ENCODE results near the gene VIT. TPM values are rescaled to one million over a fixed set of nuclear protein-coding genes. Genes with fewer than 3 reads are reported as not detected.

VIT gene
- total RNA-seq, 1 experiment from 2014 or later: not detected

DNA sequence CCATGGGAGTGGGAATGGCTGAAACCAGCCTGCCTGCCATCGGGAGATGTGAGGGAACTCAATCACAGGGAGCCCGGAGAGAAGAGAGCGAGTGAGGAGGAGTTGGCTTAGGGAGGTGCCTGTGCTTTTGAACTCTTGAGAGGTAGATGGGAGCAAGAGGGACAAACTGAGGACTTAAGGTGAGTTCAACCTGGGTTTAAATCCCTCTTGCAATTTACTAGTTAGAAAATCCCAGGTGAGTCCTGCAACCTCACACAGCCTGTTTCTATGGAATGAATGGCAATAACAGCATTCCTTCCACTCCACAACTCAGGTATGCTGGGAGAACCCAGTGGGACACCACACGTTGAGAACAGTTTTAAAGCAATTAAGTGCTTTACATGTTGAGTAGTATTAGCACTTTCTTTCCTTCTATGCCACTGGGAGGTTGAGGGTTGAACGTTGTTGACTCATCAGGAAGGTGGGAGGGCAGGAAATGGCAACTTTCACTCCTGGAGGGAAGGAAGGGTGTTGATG lies 57.3 kb downstream of the VIT start:
- Histone ChIP-seq H3K9ac (ENCODE audit: low read length) (no peak overlapping the region), H3F3A (ENCODE audit: low read length, unreplicated experiment) (no peaks in the 10 kb centered on the region), H3K9me3 (ENCODE audit: low read length) (no peaks in the 10 kb centered on the region), H3K4me1 (ENCODE audit: insufficient read depth, low read length) (no peaks in the 10 kb centered on the region), H3K79me2 (ENCODE audit: low read length) (no peaks in the 10 kb centered on the region), H3K9me2 (replicated peaks; ENCODE audit: low read length) (no peaks in the 10 kb centered on the region), H2AFZ (ENCODE audit: low read length) (0 out of 2 replicates have a peak overlapping the region, but pooled peaks have one; percentile 24), H3K36me3 (ENCODE audit: low read depth, low read length) (no peaks in the 10 kb centered on the region), H3K27me3 (ENCODE audit: low read length) (peaks cover 24% of the 10 kb centered on the region; the same call in 1 of the 2 replicates), H4K20me1 (ENCODE audit: low read length) (no peaks in the 10 kb centered on the region), H3K4me3 (ENCODE audit: low read length) (no peak overlapping the region), H3K4me2 (ENCODE audit: low read length) (no peak overlapping the region), H3K27ac (ENCODE audit: low read length) (no peak overlapping the region)
- DNase-seq (no peak), ATAC-seq (no peak)
- intact Hi-C loops (cut with micrococcal nuclease): no loop called here
- no peak for TF ChIP-seq EZH2 (IDR thresholded peaks at IDR 0.05; ENCODE audit: low read length, unreplicated experiment)
- TF ChIP-seq, protein P1, sequence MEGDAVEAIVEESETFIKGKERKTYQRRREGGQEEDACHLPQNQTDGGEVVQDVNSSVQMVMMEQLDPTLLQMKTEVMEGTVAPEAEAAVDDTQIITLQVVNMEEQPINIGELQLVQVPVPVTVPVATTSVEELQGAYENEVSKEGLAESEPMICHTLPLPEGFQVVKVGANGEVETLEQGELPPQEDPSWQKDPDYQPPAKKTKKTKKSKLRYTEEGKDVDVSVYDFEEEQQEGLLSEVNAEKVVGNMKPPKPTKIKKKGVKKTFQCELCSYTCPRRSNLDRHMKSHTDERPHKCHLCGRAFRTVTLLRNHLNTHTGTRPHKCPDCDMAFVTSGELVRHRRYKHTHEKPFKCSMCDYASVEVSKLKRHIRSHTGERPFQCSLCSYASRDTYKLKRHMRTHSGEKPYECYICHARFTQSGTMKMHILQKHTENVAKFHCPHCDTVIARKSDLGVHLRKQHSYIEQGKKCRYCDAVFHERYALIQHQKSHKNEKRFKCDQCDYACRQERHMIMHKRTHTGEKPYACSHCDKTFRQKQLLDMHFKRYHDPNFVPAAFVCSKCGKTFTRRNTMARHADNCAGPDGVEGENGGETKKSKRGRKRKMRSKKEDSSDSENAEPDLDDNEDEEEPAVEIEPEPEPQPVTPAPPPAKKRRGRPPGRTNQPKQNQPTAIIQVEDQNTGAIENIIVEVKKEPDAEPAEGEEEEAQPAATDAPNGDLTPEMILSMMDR (conservative IDR thresholded peaks at IDR 0.05; ENCODE audit: low read depth, low read length): no peak
- TF ChIP-seq EZH2phosphoT487 (IDR thresholded peaks at IDR 0.05; ENCODE audit: borderline replicate concordance, low read length): no peak
- no TSS peak for BruUV-seq (replicated peaks)
- ChIA-PET POLR2A (ENCODE audit: unreplicated experiment) (no interaction called here), CTCF (no interaction called here)

DNA sequence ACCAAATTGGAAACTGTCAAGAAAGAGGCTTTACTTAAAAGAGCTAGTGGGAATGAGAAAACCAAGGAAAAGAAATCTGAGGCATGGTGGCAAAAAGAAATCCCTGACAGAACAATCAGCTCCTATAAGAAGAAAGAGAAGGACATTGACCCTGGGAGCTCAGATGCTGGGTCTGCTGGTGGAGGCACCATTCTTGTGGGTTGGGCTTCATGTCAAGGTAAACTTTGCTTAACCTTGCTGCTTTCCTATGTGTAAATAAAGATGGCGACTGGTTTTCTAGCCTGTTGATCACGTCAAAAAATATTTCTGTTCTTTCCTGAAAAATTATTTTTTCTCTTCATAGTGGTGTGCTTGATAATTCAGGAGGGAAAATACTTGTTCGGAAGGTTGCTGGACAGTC lies 58.1 kb downstream of the VIT start:
- H3K36me3 ChIP-seq (ENCODE audit: low read depth, low read length): no peaks in the 10 kb centered on the region
- H2AFZ ChIP-seq (ENCODE audit: low read length): no peak overlapping the region
- H3K4me3 ChIP-seq (ENCODE audit: low read length): no peak overlapping the region
- H3K79me2 ChIP-seq (ENCODE audit: low read length): no peaks in the 10 kb centered on the region
- H3K4me1 ChIP-seq (ENCODE audit: insufficient read depth, low read length): no peaks in the 10 kb centered on the region
- H3K9ac ChIP-seq (ENCODE audit: low read length): no peak overlapping the region
- H3K27me3 ChIP-seq (ENCODE audit: low read length): peaks cover 17% of the 10 kb centered on the region; the same call in 1 of the 2 replicates
- no peak overlapping the region for H3K4me2 ChIP-seq (ENCODE audit: low read length)
- no peaks in the 10 kb centered on the region for H3K9me2 ChIP-seq (replicated peaks; ENCODE audit: low read length)
- no peaks in the 10 kb centered on the region for H3K9me3 ChIP-seq (ENCODE audit: low read length)
- no peaks in the 10 kb centered on the region for H4K20me1 ChIP-seq (ENCODE audit: low read length)
- no peaks in the 10 kb centered on the region for H3F3A ChIP-seq (ENCODE audit: low read length, unreplicated experiment)
- BruUV-seq (replicated peaks): no TSS peak
- ATAC-seq (no peak), DNase-seq (no peak)
- no peak for TF ChIP-seq EZH2 (IDR thresholded peaks at IDR 0.05; ENCODE audit: low read length, unreplicated experiment)
- TF ChIP-seq, protein P1 (conservative IDR thresholded peaks at IDR 0.05; ENCODE audit: low read depth, low read length): no peak
- no peak for TF ChIP-seq EZH2phosphoT487 (IDR thresholded peaks at IDR 0.05; ENCODE audit: borderline replicate concordance, low read length)
- CTCF ChIA-PET: no interaction called here
- no peak overlapping the region for H3K27ac ChIP-seq (ENCODE audit: low read length)
- POLR2A ChIA-PET (ENCODE audit: unreplicated experiment): no interaction called here
- intact Hi-C loops (cut with micrococcal nuclease): no loop called here

DNA sequence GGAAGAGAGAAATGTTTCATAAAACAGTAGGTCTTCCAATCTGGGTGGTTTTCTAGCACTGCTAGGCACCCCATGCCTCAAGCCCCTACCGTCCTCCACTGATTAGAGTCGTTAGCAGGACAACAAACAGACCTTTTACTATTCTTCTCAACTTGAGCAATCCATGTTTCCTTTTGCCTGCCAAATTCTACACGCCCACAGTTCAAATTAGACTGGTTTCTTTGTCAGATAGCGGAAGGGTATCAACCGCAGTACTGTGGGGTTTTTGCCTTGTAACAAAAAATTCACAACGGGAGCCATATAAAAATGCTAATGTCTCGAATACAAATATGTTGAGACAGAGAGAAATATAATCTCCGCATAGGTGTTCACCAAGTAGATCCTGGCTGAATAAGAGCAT lies 59.9 kb downstream of the VIT start:
- CTCF ChIA-PET: no interaction called here
- POLR2A ChIA-PET (ENCODE audit: unreplicated experiment): no interaction called here
- no peak overlapping the region for H2AFZ ChIP-seq (ENCODE audit: low read length)
- H3K36me3 ChIP-seq (ENCODE audit: low read depth, low read length): no peaks in the 10 kb centered on the region
- no TSS peak for BruUV-seq (replicated peaks)
- DNase-seq (no peak), ATAC-seq (no peak)
- no peaks in the 10 kb centered on the region for H3K9me3 ChIP-seq (ENCODE audit: low read length)
- H3K9ac ChIP-seq (ENCODE audit: low read length): no peak overlapping the region
- no peaks in the 10 kb centered on the region for H4K20me1 ChIP-seq (ENCODE audit: low read length)
- no peak overlapping the region for H3K4me2 ChIP-seq (ENCODE audit: low read length)
- H3K27ac ChIP-seq (ENCODE audit: low read length): no peak overlapping the region
- H3K4me1 ChIP-seq (ENCODE audit: insufficient read depth, low read length): no peaks in the 10 kb centered on the region
- no peak for TF ChIP-seq EZH2 (IDR thresholded peaks at IDR 0.05; ENCODE audit: low read length, unreplicated experiment)
- no peak for TF ChIP-seq EZH2phosphoT487 (IDR thresholded peaks at IDR 0.05; ENCODE audit: borderline replicate concordance, low read length)
- TF ChIP-seq, protein P1 (conservative IDR thresholded peaks at IDR 0.05; ENCODE audit: low read depth, low read length): no peak
- intact Hi-C loops (cut with micrococcal nuclease): no loop called here
- H3K79me2 ChIP-seq (ENCODE audit: low read length): no peaks in the 10 kb centered on the region
- no peaks in the 10 kb centered on the region for H3K9me2 ChIP-seq (replicated peaks; ENCODE audit: low read length)
- H3K4me3 ChIP-seq (ENCODE audit: low read length): no peak overlapping the region
- no peaks in the 10 kb centered on the region for H3F3A ChIP-seq (ENCODE audit: low read length, unreplicated experiment)
- peaks cover 19% of the 10 kb centered on the region; the same call in 1 of the 2 replicates for H3K27me3 ChIP-seq (ENCODE audit: low read length)
